Measurements from ENCODE around the gene SMIM38. TPM values are rescaled to one million over a fixed set of nuclear protein-coding genes. Genes with fewer than 3 reads are reported as not detected.

The SMIM38 gene
- total RNA-seq, 1 experiment from 2014 or later = 0.54 TPM

GRCh38 chr11:69180226-69180625, 24.5 kb downstream of the SMIM38 start:
- Histone ChIP-seq H3K9ac (ENCODE audit: low read length) (no peak overlapping the region), H2AFZ (ENCODE audit: low read depth, low read length, poor library complexity, severe bottlenecking) (no peak overlapping the region), H3K36me3 (ENCODE audit: control insufficient read depth in 1 of 2, insufficient read depth in 2 of 2, low read length in 2 of 2) (no peaks in the 10 kb centered on the region), H3K27me3 (ENCODE audit: insufficient read depth, low read length) (no peaks in the 10 kb centered on the region), H3K4me2 (ENCODE audit: low read length) (no peak overlapping the region), H3K27ac (ENCODE audit: low read depth, low read length) (no peak overlapping the region), H3K79me2 (ENCODE audit: insufficient read depth, low read length) (no peaks in the 10 kb centered on the region), H3K4me3 (replicated peaks in 1 of 2; ENCODE audit: low read depth in 1 of 2, low read length in 2 of 2) (no peak overlapping the region), H3K9me3 (ENCODE audit: control insufficient read depth in 1 of 2, insufficient read depth in 1 of 2, low read depth in 1 of 2, low read length in 2 of 2) (peaks cover 0 to 3% of the 10 kb centered on the region in 2 experiments; a peak in 1 of 4 replicates), H3K9me2 (ENCODE audit: insufficient read depth) (no peaks in the 10 kb centered on the region), H4K20me1 (ENCODE audit: insufficient read depth) (no peaks in the 10 kb centered on the region), H3K4me1 (ENCODE audit: control insufficient read depth in 1 of 2, insufficient read depth in 2 of 2, low read length in 2 of 2) (no peaks in the 10 kb centered on the region)
- no peak for TF ChIP-seq EGR1 (IDR thresholded peaks at IDR 0.05; ENCODE audit: low read depth)
- no peak for TF ChIP-seq ZBTB33 (IDR thresholded peaks at IDR 0.05; ENCODE audit: extremely low read depth, insufficient replicate concordance, low read length)
- TF ChIP-seq SP1 (IDR thresholded peaks at IDR 0.05; ENCODE audit: low read depth) = no peak
- TF ChIP-seq EZH2phosphoT487 (IDR thresholded peaks at IDR 0.05; ENCODE audit: borderline replicate concordance) = no peak
- no peak for TF ChIP-seq ZNF274 (IDR thresholded peaks at IDR 0.05; ENCODE audit: low read depth, low read length)
- no peak for TF ChIP-seq REST (IDR thresholded peaks at IDR 0.05; ENCODE audit: low read depth)
- TF ChIP-seq RAD21 (IDR thresholded peaks at IDR 0.05; ENCODE audit: low read depth) = no peak
- TF ChIP-seq JUND (IDR thresholded peaks at IDR 0.05) = no peak
- no peak for TF ChIP-seq POLR2A (IDR thresholded peaks at IDR 0.05; ENCODE audit: borderline replicate concordance, extremely low read depth, insufficient read depth, insufficient read length)
- no peak for TF ChIP-seq YY1 (IDR thresholded peaks at IDR 0.05; ENCODE audit: extremely low read depth, insufficient replicate concordance, low read depth, low read length)
- no peak for TF ChIP-seq CBX3 (IDR thresholded peaks at IDR 0.05; ENCODE audit: low read depth)
- no peak for TF ChIP-seq ATF3 (IDR thresholded peaks at IDR 0.05)
- TF ChIP-seq CTCF (IDR thresholded peaks at IDR 0.05 in 2 of 3, conservative IDR thresholded peaks at IDR 0.05 in 1 of 3; ENCODE audit: borderline replicate concordance in 1 of 3, insufficient read depth in 1 of 3, low read depth in 2 of 3, low read length in 2 of 3) = no peak
- TF ChIP-seq CEBPB (IDR thresholded peaks at IDR 0.05; ENCODE audit: low read depth) = no peak
- TF ChIP-seq EZH2 (IDR thresholded peaks at IDR 0.05) = no peak
- TF ChIP-seq SRF (IDR thresholded peaks at IDR 0.05; ENCODE audit: low read depth) = no peak
- no peak for TF ChIP-seq SIN3A (IDR thresholded peaks at IDR 0.05; ENCODE audit: low read depth)
- TF ChIP-seq POLR2AphosphoS5 (IDR thresholded peaks at IDR 0.05; ENCODE audit: low read depth, low read length) = no peak
- ChIA-PET CTCF (no interaction called here), RAD21 (ENCODE audit: low non-redundant PET in 1 of 2, low total read pairs in 2 of 2, uncharacterized antibody in 2 of 2, unreplicated experiment in 2 of 2) (no interaction called here), POLR2A (no interaction called here)
- BruUV-seq (replicated peaks) = no TSS peak
- intact Hi-C loops (cut with micrococcal nuclease) = no loop called here
- ATAC-seq (no peak), DNase-seq (ENCODE audit: low read depth, low spot score) (no peak)
